ENCODE results near the gene PNRC1. TPM values are rescaled to one million over a fixed set of nuclear protein-coding genes. Genes with fewer than 3 reads are reported as not detected.
A peak's percentile ranks its signal among the peaks of the same experiment; 100 is the strongest.
"Not testable (repeated sequence)": the region's sequence is repeated elsewhere in the genome, so short reads cannot be mapped to it uniquely, and the experiment has no call there.

Gene PNRC1
- total and polyA plus RNA-seq, 10 donors: 73.1 to 350 (median 309) TPM

- peaks cover 0 to 47% (median 22%) of the 10 kb centered on the region in 6 donors for H3K4me1 ChIP-seq
- no peaks in the 10 kb centered on the region for H3K36me3 ChIP-seq
- no peaks in the 10 kb centered on the region for H3K27me3 ChIP-seq (replicated peaks in 1 of 7)
- peaks cover 0 to 27% (median 21%) of the 10 kb centered on the region in 8 donors for H3K9me3 ChIP-seq
- DNase-seq: no peak
- 48 to 85% (median 61%) methylated on average over 7 of the region's 7 CpGs for WGBS, 5 donors
- peak overlapping the region in 1 of 8 donors; percentile 38 for H3K4me3 ChIP-seq
- peak overlapping the region; percentile 51 to 89 (median 82) for H3K27ac ChIP-seq
- TF ChIP-seq POLR2A (IDR thresholded peaks at IDR 0.05) (no peak), POLR2AphosphoS5 (IDR thresholded peaks at IDR 0.05) (peak in 1 of 3 donors; percentile 75)
- intact Hi-C loops (cut with DNase I; ENCODE audit: low total_unique reads): no loop called here
Measured at GRCh38 chr6:89034586-89035251, 45.8 kb upstream of the PNRC1 start.

GRCh38 chr6:89035252-89036101 lies 45.1 kb upstream of the PNRC1 start:
- Histone ChIP-seq H3K36me3 (no peaks in the 10 kb centered on the region), H3K27me3 (replicated peaks in 1 of 7) (no peaks in the 10 kb centered on the region), H3K4me1 (peaks cover 0 to 47% (median 22%) of the 10 kb centered on the region in 6 donors), H3K9me3 (peaks cover 0 to 27% (median 21%) of the 10 kb centered on the region in 8 donors), H3K27ac (peak overlapping the region; percentile 51 to 89 (median 82)), H3K4me3 (peak overlapping the region in 1 of 8 donors; percentile 38)
- WGBS, 5 donors: 60 to 79% (median 68%) methylated on average over 14 of the region's 14 CpGs
- DNase-seq: no peak
- intact Hi-C loops (cut with DNase I; ENCODE audit: low total_unique reads): no loop called here
- TF ChIP-seq POLR2AphosphoS5 (IDR thresholded peaks at IDR 0.05): peak in 1 of 3 donors; percentile 53
- TF ChIP-seq POLR2A (IDR thresholded peaks at IDR 0.05): no peak
- TF ChIP-seq CTCF (IDR thresholded peaks at IDR 0.05 in 8 of 11, conservative IDR thresholded peaks at IDR 0.05 in 3 of 11): no peak

- TF ChIP-seq CTCF (IDR thresholded peaks at IDR 0.05 in 8 of 11, conservative IDR thresholded peaks at IDR 0.05 in 3 of 11): no peak
- no peak for TF ChIP-seq POLR2A (IDR thresholded peaks at IDR 0.05)
- TF ChIP-seq POLR2AphosphoS5 (IDR thresholded peaks at IDR 0.05): no peak
- no peak for DNase-seq
- peaks cover 0 to 44% (median 22%) of the 10 kb centered on the region in 6 donors for H3K4me1 ChIP-seq
- WGBS, 5 donors: 70 to 87% (median 81%) methylated on average over 4 to 5 of the region's 5 CpGs
- intact Hi-C loops (cut with DNase I; ENCODE audit: low total_unique reads): no loop called here
- H3K27ac ChIP-seq: peak overlapping the region in 2 of 8 donors; percentile 88 to 89
- peaks cover 0 to 27% (median 21%) of the 10 kb centered on the region in 8 donors for H3K9me3 ChIP-seq
- H3K36me3 ChIP-seq: no peaks in the 10 kb centered on the region
- H3K4me3 ChIP-seq: no peak overlapping the region
- H3K27me3 ChIP-seq (replicated peaks in 1 of 7): no peaks in the 10 kb centered on the region
Measured at GRCh38 chr6:89037141-89037900, 43.2 kb upstream of the PNRC1 start.

- peaks cover 0 to 27% (median 21%) of the 10 kb centered on the region in 8 donors for H3K9me3 ChIP-seq
- DNase-seq; intact Hi-C loops (cut with DNase I; ENCODE audit: low total_unique reads); H3K27me3 ChIP-seq (replicated peaks in 1 of 7); H3K4me3 ChIP-seq; H3K27ac ChIP-seq; H3K36me3 ChIP-seq: not testable (repeated sequence)
- H3K4me1 ChIP-seq: peaks cover 0 to 44% (median 20%) of the 10 kb centered on the region in 6 donors
Measured at GRCh38 chr6:89037901-89038293, 42.7 kb upstream of the PNRC1 start.
